RPMI7951 (cell line): ENCODE data around the gene BABAM2. TPM values are rescaled to one million over a fixed set of nuclear protein-coding genes. Genes with fewer than 3 reads are reported as not detected.

Experiments used
- DNase-seq: peaks from one replicate; pipeline ENCODE4 v3.0.0-alpha.2; 2012; ENCODE audit warnings: low read depth
- total RNA-seq: library from RNA; depleted of rRNA; stranded (reverse); fragments of >200 nt; shearing (Covaris generic); gene quantifications from 2 replicates; pipeline ENCODE4 v1.2.3, GENCODE V29; 2014

BABAM2 gene
- total RNA-seq, 1 experiment from 2014 or later: 54.7 TPM

- DNase-seq: no peak
These were observed 272.5 kb downstream of the BABAM2 start for GRCh38 chr2:28163028-28163427.

GRCh38 chr2:28163627-28164279 lies 273.2 kb downstream of the BABAM2 start:
- peak; percentile 73 for DNase-seq

GRCh38 chr2:28164280-28164801 lies 273.8 kb downstream of the BABAM2 start:
- DNase-seq: peak; percentile 91

- peak; percentile 36 for DNase-seq
These were observed 274.6 kb downstream of the BABAM2 start for GRCh38 chr2:28165087-28165635.

- peak; percentile 48 for DNase-seq
These were observed 276.4 kb downstream of the BABAM2 start for GRCh38 chr2:28166956-28167355.

GRCh38 chr2:28168376-28168775 lies 277.8 kb downstream of the BABAM2 start:
- DNase-seq: no peak

- no peak for DNase-seq
These were observed 279.0 kb downstream of the BABAM2 start for GRCh38 chr2:28169492-28169891.

GRCh38 chr2:28172114-28172898 lies 281.8 kb downstream of the BABAM2 start:
- no peak for DNase-seq

- DNase-seq: no peak
These were observed 282.8 kb downstream of the BABAM2 start for GRCh38 chr2:28173377-28173776.

- DNase-seq: no peak
These were observed 283.7 kb downstream of the BABAM2 start for GRCh38 chr2:28174211-28174610.

GRCh38 chr2:28175028-28175427 lies 284.5 kb downstream of the BABAM2 start:
- DNase-seq: no peak

GRCh38 chr2:28178946-28179345 lies 288.4 kb downstream of the BABAM2 start:
- DNase-seq: no peak

GRCh38 chr2:28181801-28182200 lies 291.3 kb downstream of the BABAM2 start:
- DNase-seq: no peak

- no peak for DNase-seq
These were observed 291.8 kb downstream of the BABAM2 start for GRCh38 chr2:28182348-28182747.

- no peak for DNase-seq
These were observed 294.6 kb downstream of the BABAM2 start for GRCh38 chr2:28185153-28185552.

GRCh38 chr2:28185891-28186290 lies 295.4 kb downstream of the BABAM2 start:
- DNase-seq: peak; percentile 43

GRCh38 chr2:28187186-28187585 lies 296.7 kb downstream of the BABAM2 start:
- no peak for DNase-seq

GRCh38 chr2:28188436-28188835 lies 297.9 kb downstream of the BABAM2 start:
- DNase-seq: peak; percentile 4

- DNase-seq: peak; percentile 51
These were observed 303.3 kb downstream of the BABAM2 start for GRCh38 chr2:28193630-28194403.

GRCh38 chr2:28199995-28200679 lies 309.6 kb downstream of the BABAM2 start:
- no peak for DNase-seq

- no peak for DNase-seq
These were observed 311.2 kb downstream of the BABAM2 start for GRCh38 chr2:28201671-28202180.
